Hematopoietic multipotent progenitor cell treated with erythropoietin and hydrocortisone succinate and interleukin-3 and kit ligand, for 17 days (in vitro differentiated cells): ENCODE results near the gene PRKD1.

Experiments used
- DNase-seq: peaks from one replicate; pipeline ENCODE4 v3.0.0-alpha.2; 2015; ENCODE audit warnings: low spot score

The PRKD1 gene

DNA sequence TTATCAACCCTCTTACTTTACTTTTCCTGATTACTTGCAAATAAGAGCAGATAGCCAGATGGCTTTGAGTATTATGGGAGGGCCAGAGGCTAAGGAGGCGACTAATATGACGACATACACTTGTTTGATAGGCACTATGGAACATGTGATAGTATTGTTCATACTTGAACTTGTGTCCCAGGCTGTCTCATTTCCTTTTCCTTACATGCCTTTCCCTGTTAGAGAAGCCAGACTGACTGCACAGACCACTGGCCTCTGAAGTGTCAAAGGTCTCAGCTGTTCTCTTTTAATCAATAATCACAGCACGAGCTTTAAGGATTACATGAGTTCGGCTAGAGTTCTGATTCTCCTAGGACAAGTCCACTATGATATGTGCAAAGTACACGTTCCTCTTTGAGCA is 326.0 kb downstream of the PRKD1 start:
- DNase-seq: no peak

DNA sequence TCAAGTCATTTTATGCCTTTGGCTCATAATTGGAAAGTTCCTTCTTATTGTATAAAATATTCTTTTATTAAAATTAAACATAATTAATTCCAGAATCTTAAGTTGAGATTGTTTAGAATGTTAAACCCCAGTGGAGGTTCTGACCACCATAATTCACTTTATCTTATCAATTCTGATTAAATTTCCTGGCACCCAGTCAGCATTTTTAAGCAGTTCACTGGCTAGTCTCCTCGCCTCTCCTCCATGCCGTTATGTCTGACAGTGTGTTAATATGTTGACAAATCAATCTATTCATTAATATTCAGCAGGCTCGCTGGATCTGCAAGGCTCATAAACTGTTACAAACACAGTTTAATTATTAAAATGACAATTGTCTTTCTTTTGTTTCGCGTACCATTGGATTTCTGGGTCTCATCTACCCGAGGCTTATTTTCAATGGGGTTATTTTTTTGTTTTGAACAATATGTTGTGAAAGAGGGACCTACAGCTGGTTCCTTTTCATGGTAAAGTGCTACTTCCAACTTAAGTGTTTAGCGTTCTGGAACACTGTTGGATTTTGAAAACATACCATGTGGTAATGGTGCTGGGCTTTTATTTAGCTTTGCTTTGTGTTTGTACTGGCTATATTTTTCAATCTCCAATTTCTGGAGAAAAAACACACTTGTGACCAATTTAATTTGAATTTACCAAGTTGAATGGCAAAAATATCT is 339.7 kb downstream of the PRKD1 start:
- DNase-seq: no peak

DNA sequence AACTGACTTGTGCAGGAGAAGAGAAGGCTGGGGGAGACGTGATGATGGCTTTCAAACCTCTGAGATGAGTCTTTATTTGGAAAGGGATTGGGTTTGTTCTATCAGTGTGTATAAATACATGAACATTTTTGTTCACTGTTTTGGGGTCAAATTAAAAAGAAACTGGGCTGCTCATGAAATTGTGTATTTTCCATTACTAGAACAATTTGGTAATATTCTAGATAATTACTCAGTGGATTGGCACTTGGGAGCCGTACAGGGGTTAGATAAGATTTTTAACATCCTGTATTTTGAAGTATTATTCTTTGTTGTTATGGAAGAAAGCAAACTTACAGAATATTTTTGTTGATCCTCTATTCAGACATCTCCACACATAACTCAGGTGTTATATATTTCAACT is 340.6 kb downstream of the PRKD1 start:
- DNase-seq: no peak

GRCh38 chr14:29584992-29585391 is 342.7 kb downstream of the PRKD1 start:
- no peak for DNase-seq

DNA sequence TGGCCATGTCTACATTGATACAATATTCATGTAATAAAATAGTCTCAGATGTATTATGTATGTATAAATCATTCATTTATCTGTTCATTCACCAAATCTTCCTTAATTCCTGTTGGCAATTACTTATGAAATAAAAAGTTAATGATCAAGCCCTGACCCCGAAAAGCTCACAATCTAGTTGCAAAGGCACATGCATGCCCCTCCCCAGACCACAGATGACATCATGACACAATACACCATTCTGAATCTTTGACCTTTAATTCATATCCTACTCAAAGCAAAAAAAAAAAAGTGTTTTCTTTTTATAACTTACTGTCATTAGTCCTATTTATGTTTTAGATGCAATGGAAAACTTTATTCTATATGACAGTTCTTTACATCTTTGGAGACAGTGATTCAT is 346.9 kb downstream of the PRKD1 start:
- DNase-seq: no peak

DNA sequence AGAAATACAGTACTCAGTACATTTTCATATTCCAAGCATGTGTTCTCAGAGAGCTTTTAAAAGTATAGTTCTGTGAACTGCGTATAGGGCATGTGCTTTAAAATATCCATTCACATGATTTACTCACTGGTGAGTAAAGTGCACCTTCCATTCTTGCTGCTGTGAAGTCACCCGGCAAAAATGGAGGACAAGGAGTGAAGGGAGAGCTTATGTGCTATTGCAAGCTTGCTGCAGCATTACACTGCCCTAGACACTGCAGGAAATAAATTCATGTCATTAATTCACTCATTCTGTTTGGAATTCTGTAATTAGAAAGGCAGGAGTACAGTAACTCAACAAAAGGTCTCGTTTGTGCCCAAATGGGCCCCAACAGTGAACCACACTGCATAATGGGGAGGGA is 347.8 kb downstream of the PRKD1 start:
- DNase-seq: no peak

GRCh38 chr14:29576927-29577326 is 350.7 kb downstream of the PRKD1 start:
- no peak for DNase-seq

GRCh38 chr14:29569194-29569593 is 358.5 kb downstream of the PRKD1 start:
- no peak for DNase-seq

DNA sequence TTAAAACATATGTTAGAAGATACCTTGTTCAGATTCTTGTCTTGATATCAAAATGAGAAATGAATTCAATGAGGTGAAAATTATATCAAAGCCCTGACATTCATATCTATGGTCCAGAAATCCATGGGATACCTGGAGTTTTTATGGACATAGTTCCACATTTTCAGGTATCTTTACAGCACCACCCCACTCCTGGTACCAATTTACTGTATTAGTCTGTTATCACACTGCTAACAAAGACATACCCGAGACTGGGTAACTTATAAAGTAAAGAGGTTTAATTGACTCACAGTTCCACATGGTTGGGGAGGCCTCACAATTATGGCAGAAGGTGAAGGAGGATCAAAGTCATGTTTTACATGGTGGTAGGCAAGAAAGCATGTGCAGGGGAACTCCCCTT is 361.5 kb downstream of the PRKD1 start:
- no peak for DNase-seq

- DNase-seq: no peak
Observed at GRCh38 chr14:29558516-29558915, 369.1 kb downstream of the PRKD1 start.

DNA sequence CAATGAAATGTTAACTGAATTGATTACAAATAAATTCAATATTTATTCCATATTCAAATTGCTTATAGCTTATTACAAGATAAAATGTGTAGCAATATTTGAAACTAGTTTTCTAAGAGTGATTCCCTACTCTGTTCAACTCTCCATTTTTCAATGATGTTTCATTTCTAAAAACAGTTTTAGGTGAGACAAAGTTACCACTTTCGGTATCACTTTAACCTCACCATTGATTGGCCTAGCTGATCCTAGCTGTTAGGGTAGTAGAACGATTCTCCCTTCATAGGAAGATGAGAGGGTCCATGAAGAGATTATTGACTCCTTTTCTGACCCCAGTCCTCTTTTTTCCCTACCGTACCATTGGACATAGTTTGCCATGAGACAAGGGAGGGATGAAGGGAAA is 373.3 kb downstream of the PRKD1 start:
- no peak for DNase-seq

DNA sequence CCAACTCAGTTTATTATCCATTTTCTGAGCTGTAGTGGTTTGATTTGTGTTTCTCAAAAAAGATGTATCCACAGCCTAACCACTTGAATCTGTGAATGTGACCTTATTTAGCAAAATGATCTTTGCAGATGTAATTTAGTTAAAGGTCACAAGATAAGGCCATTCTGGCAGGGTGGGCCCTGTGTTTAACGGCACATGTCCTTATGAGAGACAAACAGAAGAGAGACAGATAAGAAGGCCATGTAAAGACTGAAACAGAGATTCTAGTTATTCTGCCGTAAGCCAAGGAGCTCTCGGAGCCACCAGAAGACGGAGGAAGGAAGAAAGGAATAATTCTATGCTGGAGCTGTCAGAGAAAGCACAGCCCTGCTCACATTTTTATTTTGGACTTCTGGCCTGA is 374.2 kb downstream of the PRKD1 start:
- DNase-seq: no peak

DNA sequence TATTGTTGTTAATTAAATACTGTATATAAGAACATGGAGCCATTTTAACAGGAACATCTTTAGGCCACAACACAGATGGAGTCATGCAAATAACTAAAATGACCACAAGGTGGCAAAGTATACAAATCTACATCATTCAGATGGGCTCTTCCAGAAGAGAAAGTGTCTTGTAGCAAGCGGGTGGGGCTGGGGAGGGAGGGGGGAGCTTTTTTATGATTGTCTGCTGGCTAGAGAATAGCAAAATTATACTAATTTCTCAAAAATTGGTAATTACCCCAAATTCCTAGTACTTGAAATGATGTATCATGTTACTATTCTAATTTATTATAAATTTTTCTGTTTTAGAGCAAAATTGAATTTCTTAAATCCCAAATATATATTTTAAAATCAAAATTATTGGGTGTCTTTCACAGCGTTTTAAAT is 378.7 kb downstream of the PRKD1 start:
- DNase-seq: peak; percentile 14

DNA sequence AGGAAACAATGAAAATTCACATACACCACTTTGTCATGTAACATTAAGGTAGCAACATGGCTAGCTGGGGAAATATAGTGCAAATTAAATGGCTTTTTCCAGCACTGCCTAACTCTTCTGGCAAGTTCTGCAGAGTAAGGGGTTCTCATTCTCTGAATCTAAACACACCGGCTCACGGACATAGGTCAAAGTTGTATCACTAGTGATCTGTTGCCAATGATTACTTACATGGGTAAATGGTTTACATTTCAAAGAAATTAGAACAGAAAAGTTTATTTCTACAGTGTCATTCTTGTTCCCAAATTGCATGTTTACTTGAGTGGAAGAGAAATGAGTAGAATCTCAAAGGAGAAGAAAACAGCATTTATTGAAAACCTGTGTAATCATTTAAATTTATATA is 381.9 kb downstream of the PRKD1 start:
- DNase-seq: no peak

GRCh38 chr14:29536886-29537511 is 390.6 kb downstream of the PRKD1 start:
- DNase-seq: no peak

- DNase-seq: no peak
Observed at GRCh38 chr14:29529418-29529817, 398.2 kb downstream of the PRKD1 start.

DNA sequence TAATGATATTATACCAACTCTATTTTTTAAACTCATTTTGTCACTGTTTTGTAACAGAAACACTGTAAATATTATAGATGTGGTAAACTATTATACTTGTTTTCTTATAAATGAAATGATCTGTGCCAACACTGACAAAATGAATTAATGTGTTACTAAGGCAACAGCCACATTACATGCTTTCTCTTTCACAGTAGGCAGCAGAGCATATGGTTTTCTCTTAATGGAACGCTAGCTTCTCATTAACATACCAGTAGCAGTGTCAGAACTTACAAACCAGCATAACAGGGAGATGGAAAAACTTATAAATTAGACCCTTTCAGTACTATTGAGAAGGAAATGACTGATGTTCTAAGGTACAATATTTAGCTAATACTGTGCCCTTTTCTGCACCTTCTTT is 398.8 kb downstream of the PRKD1 start:
- no peak for DNase-seq

DNA sequence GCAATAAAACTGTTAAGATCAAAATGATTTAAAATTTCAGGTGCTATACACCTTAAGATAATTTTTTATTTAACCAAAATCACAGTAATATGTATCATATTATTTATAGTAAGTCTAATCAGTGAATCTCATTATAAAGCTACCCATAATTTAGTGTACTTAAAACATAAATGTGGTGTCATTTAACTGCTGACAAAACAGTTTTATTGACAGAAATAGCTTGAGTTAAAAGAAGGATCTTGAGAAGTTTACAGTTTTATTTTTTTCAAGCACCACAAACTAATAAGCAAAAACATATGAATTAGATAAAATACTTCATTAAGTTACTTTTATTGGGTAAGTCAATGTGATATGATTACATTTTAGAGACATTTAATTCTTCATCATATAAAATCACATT is 400.4 kb downstream of the PRKD1 start:
- DNase-seq: no peak
